Measurements from ENCODE around the gene DSCAM.

DSCAM gene

GRCh38 chr21:40658311-40658710 lies 188.6 kb downstream of the DSCAM start:
- no peak for DNase-seq (ENCODE audit: low read depth)

- no peak for DNase-seq (ENCODE audit: low read depth)
Observed at GRCh38 chr21:40652436-40652835, 194.5 kb downstream of the DSCAM start.

- no peak for DNase-seq (ENCODE audit: low read depth)
Observed at GRCh38 chr21:40647706-40648105, 199.3 kb downstream of the DSCAM start.

DNA sequence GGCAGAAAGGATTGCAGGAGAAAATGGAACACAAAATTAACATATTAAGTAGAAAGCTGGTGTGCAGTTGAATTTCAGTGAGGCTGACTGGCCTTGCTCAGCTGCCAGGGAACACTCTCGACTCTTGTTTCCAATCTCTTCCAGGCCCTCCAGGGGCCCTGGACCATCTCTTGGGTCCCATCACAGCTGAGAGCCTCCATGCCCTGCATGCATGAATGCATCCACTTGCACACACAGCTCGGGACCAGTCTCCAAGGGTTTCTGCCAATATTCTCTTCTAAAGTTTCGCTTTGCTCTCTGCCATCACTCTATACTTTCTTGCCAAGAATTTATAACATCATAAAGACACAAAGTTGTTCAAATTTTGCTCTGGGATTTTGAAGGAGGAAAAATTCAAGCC lies 200.3 kb downstream of the DSCAM start:
- no peak for DNase-seq (ENCODE audit: low read depth)

DNA sequence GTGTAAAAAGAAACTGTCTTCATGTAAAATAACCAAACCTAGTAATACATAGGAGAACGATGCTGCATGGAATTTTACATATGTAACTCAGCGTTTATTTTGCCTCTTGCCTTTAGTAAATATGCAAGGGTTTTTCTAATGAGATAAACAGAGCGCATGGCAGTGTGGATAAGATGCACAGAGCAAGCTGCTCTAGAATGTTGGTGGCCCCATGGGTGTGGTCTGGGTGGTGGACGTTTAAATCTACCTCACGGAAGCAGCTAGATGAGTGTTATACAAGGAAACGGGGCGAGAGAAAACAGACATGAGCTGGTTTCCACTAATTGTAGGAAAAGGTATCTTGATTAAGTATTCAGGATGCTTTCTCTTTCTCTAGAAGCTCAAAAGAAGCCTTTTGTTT lies 205.9 kb downstream of the DSCAM start:
- DNase-seq (ENCODE audit: low read depth) = no peak

- no peak for DNase-seq (ENCODE audit: low read depth)
Observed at GRCh38 chr21:40640266-40640789, 206.6 kb downstream of the DSCAM start.

DNA sequence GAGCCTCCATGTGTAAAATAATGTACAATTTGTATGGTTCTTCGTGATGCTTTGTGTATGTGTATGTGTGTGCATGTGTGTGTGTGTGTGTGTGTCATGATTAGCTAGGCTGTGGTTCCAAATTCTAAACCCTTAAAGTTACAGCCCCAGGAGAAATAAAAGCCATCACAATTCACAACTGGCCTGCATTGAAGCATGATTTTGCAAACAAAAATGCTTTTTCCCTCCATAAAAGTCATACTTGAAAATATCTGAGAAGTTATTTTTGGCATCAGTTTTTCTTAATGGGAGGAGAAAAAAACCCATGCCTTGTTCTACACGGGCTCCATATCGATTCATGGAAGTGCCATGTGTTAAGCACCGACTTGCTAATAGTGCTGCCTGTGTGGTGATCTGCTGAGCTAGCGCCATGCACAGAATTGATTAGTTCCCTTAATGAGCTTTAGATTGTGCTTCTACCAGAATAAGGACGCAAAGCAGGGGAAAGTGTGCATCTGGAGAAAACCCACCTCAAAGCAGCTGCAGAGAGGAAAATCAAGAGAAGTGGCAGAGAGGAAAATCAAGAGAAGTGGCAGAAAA lies 207.3 kb downstream of the DSCAM start:
- no peak for DNase-seq (ENCODE audit: low read depth)

DNA sequence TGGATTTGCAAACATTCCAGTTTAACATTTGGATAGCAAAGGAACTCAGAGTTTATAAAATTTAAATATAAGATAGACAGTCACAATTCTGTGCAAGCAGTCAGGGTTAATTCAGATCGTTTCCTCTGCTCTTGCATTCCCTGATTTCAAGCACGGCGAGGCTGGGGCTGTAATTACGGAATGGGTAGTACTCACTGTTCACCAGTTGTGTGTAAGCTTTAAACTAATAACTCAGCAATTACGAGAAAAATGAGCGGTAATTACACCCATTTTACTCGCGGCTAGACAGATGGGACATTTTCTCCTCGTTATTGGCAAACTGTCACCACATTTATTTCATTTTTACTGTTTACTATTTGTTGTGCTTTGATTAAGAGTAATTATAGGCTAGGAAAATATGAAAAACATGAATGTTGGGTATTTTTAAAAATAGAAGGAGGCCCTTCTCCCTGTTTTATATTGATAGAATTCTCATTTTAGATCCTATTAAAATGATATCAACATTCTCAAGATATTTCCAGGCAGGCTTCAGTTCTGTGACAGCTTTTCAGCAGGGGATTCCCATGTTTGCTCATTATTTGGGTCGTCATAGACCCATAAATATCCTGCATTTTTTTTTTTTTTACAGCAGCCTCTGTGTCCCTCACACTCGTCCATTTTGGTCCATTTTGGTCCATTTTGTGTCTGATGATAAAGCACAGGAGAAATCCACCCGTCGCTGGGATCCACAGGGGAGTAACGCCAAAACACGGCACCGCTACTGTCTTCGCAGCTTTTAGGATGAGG lies 208.3 kb downstream of the DSCAM start:
- DNase-seq (ENCODE audit: low read depth) = no peak

- no peak for DNase-seq (ENCODE audit: low read depth)
Observed at GRCh38 chr21:40636026-40636425, 210.9 kb downstream of the DSCAM start.

DNA sequence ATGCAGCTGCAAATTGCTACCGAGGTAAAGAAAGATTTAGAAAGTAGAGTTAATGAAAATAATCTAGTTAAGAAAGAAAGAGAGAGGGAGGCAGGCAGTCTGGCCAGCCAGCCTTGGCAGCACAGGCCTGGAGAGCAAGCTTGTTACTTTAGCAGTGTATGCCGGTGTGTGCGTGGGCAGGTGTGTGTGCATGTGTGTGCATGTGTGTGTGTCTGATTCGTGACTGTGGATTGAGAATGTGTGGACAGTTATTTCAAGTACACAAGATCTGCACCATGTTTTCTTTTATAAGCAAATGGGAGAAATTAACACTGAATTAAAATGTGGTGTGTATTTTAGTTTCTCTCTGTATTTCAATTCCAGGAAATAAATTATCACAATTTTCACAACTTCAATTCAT lies 211.6 kb downstream of the DSCAM start:
- no peak for DNase-seq (ENCODE audit: low read depth)

DNA sequence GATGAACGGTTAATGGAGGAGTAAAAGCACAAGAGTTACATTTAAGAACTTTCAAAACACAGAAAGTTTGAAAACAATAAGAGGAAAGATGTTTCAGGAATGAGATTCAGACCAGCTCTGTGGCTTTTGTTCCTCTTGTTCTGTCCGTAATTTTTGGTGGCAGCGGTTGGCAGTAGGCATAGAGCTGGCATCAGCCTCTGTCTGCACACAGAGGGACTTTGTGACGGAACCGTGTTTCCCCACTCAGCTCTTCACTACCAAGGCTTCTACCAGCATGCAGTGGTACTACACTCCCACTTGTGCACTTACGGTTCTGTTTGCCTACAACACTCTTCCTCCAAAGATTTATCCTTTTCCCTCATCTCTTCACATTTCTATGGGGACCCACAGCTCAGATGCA lies 212.8 kb downstream of the DSCAM start:
- no peak for DNase-seq (ENCODE audit: low read depth)

DNA sequence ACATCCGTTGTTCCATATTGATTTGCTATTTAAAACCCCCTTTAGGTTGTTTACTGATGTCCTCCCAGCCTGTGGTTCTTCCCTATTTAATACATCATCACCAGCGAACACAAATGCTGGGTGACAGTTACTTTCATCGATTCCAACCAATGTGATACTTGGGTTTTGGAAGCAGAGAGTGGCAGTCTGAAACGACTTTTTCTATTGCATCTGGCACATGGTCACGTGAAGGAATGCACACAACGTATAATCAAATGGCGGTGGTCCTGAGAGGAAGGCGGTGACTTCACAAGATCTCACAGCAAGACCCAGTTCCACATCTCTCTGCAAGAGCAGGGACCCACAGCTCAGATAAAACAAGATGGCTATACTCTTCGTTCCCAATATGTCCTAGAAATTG lies 213.9 kb downstream of the DSCAM start:
- DNase-seq (ENCODE audit: low read depth) = no peak

GRCh38 chr21:40631211-40631610 lies 215.7 kb downstream of the DSCAM start:
- DNase-seq (ENCODE audit: low read depth) = no peak

DNA sequence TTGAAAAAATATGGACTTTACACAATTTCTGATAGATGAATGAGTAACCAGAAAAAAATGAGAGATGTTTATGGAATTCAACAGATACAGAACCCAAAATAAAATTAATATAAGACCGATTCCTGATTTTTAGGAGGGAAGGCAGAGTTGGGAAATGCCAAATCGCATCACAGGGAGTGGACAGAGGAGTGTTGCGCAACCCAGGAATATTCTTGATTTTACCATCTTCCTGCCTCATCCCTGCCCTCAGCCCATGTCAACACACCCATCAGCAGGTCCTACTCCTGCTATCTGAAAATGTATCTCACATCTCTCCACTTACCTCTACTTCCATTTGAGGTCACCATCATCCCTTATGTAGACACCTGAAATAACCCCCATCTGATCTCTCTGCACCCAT lies 221.0 kb downstream of the DSCAM start:
- DNase-seq (ENCODE audit: low read depth) = no peak

DNA sequence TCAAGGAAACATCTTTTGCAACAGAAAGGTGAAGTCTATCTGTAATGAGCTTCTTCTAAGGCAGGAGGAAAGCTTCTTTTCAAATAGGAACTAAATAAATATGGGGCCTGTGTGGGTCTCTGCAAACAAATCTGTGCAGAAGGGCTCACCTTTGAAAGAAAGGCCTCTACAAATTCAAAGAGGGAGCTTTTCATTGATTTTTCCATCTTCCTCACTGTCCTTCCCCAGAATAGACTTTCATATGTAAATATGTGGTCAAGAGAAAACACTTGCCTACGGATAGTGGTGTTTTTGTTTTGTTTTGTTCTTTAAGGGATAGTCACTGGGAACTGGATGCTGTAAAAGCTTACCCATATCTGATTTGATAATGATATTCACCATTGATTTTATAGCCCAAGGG lies 223.4 kb downstream of the DSCAM start:
- DNase-seq (ENCODE audit: low read depth) = no peak

DNA sequence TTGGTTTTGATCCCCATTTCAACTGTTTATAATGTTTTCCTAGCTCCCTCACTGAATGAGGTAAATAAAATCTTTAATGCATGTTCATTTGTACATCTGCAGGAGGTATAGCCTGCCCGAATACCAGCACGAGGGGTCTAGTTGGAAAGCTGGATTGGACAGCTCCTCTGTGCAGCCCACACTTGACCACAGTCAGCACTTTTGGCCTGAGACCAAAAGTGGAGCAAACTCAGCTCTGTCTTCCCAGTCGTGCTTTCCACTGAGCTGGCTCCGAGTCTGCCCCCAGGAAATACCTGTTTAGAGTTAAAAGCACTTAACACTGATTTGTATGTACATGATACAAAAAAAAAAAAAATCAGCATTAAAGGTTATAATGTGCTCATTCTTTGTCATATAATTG lies 224.4 kb downstream of the DSCAM start:
- no peak for DNase-seq (ENCODE audit: low read depth)

DNA sequence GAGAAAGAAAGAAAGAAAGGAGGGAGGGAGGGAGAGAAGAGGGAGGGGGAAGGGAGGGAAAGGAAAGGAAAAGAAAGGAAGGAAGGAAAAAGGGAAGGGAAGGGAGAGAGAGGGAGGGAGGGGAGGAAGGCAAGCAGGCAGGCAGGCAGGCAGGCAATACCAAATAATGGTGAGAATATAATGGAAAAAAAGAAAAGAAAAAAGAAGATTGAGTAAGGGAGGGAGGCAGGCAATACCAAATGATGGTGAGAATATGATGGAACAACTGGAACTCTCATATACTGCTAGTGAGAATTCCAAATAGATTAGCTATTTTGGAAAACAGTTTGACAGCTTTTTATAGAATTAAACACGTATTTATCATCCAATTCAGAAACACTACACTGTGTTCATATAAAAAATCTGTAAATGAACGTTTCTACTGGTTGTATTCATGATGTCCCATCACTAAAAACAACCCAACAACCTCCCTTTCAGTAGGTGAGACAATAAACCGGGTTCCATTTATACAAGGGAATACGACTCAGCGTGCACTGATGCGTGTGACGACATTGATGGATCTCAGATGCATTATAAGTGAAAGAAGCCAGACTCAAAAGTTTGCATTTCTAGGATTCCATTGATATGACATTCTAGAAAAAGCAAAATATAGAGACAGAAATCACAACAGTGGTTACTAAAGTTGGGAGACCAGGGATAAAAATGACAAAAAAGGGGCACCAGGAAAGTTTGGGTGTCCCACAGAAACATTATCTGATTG lies 226.4 kb downstream of the DSCAM start:
- no peak for DNase-seq (ENCODE audit: low read depth)

DNA sequence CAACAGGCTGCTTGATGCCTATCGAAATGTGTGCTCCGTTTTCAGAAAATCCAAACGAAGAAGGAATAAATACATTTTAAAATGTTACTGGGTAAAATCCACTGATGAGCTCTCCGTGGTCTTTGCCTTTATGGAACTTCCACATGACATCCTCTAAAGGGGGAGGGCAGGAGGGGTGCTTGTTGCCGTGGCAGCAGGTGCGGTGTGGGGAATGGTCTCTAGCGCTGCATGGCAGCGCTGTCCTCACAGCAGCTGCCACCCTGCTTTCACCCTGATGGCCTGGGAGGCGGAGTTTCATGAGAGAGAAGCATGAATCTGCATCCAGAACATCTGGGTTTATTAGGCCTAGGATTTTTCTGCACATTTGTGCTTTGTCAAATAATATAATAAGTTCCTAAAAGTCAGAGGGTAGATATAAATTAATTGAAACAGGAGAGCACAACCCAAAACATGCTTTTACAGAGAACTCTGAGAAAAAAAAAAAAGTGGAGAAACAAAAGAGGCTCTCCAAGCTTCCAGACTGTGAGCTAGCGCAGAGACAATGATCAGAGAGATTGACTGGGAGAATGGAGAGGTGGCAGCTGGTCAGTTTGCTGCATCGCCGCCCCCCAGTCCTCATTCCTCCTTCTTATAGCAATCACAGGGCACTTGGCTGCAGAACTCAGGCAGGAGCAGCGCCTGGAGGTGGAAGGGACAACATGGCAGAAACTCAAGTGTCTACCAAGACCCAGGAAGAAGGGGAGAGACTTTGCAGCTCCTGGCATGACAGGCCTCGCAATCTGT lies 228.6 kb downstream of the DSCAM start:
- no peak for DNase-seq (ENCODE audit: low read depth)

DNA sequence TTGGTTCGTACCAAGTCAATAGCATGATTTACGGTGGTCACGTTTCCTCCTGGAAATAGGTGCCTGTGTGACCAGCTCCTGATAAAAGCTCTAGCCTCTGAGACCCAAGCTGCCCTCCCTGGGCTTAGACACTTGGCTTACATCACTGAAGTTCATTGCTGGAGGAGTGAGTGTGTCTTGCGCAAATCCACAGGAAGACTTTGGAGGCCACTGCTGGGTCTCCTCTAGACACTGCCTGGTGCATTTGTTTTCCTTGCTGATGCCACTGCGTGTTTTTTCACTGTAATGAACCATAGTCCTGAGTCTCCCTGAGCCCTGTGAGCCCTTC lies 230.6 kb downstream of the DSCAM start:
- DNase-seq (ENCODE audit: low read depth) = no peak

- no peak for DNase-seq (ENCODE audit: low read depth)
Observed at GRCh38 chr21:40615505-40616376, 231.2 kb downstream of the DSCAM start.

DNA sequence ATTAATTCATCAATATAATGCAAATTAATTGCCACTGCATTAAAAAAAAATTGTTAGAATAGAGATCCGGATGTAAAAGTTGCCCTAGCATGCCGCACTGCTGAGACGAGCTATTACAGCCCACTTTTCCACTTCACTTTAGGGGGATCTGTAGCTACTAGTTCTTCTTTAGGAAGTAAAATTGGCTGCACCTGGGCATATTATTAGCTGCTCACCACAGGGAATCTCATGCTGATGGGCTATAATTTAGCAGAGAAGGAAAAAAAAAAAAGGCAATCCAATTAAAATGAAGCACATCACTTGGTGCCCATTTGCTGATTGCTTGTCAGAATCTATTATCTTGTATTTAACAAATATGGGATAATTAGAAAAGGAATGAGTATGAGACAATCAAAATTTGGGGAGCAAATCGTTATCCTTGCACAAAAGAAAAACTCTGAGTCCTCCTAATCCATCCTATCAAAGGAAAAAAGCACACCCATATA lies 233.4 kb downstream of the DSCAM start:
- DNase-seq (ENCODE audit: low read depth) = no peak

Data from activated T-cell treated with anti-CD3 and anti-CD28 coated beads for 48 hours (primary cell).